Muscle of leg (tissue), 11 donors: ENCODE data around the gene HOXB4. TPM values are rescaled to one million over a fixed set of nuclear protein-coding genes. Genes with fewer than 3 reads are reported as not detected.

Source experiments
- DNase-seq: peaks from one replicate; pipeline ENCODE4 v3.0.0; 2013
- H3K27ac ChIP-seq: one replicate; pipeline ENCODE4 v1.5.1; 2013; ENCODE audit warnings: mild to moderate bottlenecking, low read length, control low read depth
- H3K27me3 ChIP-seq: one replicate; pipeline ENCODE4 v1.6.1; 2013; ENCODE audit warnings: low read length; ENCODE audit not compliant: control insufficient read depth, insufficient read depth
- H3K36me3 ChIP-seq: one replicate; pipeline ENCODE4 v1.6.1; 2013; ENCODE audit warnings: low read length; ENCODE audit not compliant: control insufficient read depth, insufficient read depth
- H3K4me1 ChIP-seq: one replicate; pipeline ENCODE4 v1.6.1; 2013; ENCODE audit warnings: low read length; ENCODE audit not compliant: control insufficient read depth, insufficient read depth
- H3K4me3 ChIP-seq: one replicate; pipeline ENCODE4 v1.5.1; 2013; ENCODE audit warnings: low read length, control low read depth
- H3K9me3 ChIP-seq: replicated peaks from 2 replicates; pipeline ENCODE4 v1.6.1; 2013; ENCODE audit warnings: low read depth, low read length; ENCODE audit not compliant: control insufficient read depth
- whole genome bisulfite sequencing: methylation state at CpG from one replicate; pipeline ENCODE4 v1.1.5; 2013; ENCODE audit warnings: missing lambda C conversion rate; ENCODE audit not compliant: insufficient coverage; 5-methylcytosine and 5-hydroxymethylcytosine counted together
- polyA plus RNA-seq, 8 donors: library from polyadenylated mRNA; unstranded; fragments of 120-200 nt; gene quantifications; one replicate each; pipeline versions ENCODE4 v1.2.1 to v1.2.3, GENCODE V29; 2013; ENCODE audit warnings: inconsistent platforms in 1 of 8, low replicate concordance in 1 of 8; ENCODE audit not compliant: insufficient read length in 8 of 8, insufficient read depth in 1 of 8
- total RNA-seq: library from RNA; stranded (reverse); fragments of 120-200 nt; gene quantifications from one replicate; pipeline ENCODE4 v1.2.4, GENCODE V29; 2013

Gene HOXB4
- total and polyA plus RNA-seq, 9 donors, result 0.53 to 1.7 (median 1.2) TPM

GRCh38 chr17:48549914-48550501, 28.1 kb downstream of the HOXB4 start:
- DNase-seq, result no peak
- WGBS, result 44% methylated on average over 8 of the region's 18 CpGs
- Histone ChIP-seq H3K9me3 (no peaks in the 10 kb centered on the region), H3K36me3 (peaks cover 6% of the 10 kb centered on the region), H3K4me3 (no peak overlapping the region), H3K27me3 (peaks cover 80% of the 10 kb centered on the region), H3K4me1 (peaks cover 51% of the 10 kb centered on the region), H3K27ac (no peak overlapping the region)

GRCh38 chr17:48549281-48549630, 28.9 kb downstream of the HOXB4 start:
- Histone ChIP-seq H3K27ac (no peak overlapping the region), H3K4me3 (no peak overlapping the region), H3K9me3 (no peaks in the 10 kb centered on the region), H3K4me1 (peaks cover 44% of the 10 kb centered on the region), H3K27me3 (peaks cover 80% of the 10 kb centered on the region), H3K36me3 (peaks cover 6% of the 10 kb centered on the region)
- no peak for DNase-seq
- 50% methylated on average over 1 of the region's 3 CpGs for WGBS

- DNase-seq, result no peak
- no peak overlapping the region for H3K4me3 ChIP-seq
- no peaks in the 10 kb centered on the region for H3K9me3 ChIP-seq
- peaks cover 78% of the 10 kb centered on the region for H3K27me3 ChIP-seq
- peaks cover 6% of the 10 kb centered on the region for H3K36me3 ChIP-seq
- H3K4me1 ChIP-seq, result peaks cover 40% of the 10 kb centered on the region
- no CpG with 5 or more reads among the region's 6 CpGs for WGBS
- H3K27ac ChIP-seq, result peak overlapping the region; percentile 96
Measured at GRCh38 chr17:48548523-48549280, 29.4 kb downstream of the HOXB4 start.

- Histone ChIP-seq H3K36me3 (peaks cover 6% of the 10 kb centered on the region), H3K27me3 (peaks cover 80% of the 10 kb centered on the region), H3K27ac (peak overlapping the region; percentile 96), H3K4me1 (peaks cover 38% of the 10 kb centered on the region), H3K4me3 (peak overlapping the region; percentile 2), H3K9me3 (no peaks in the 10 kb centered on the region)
- DNase-seq, result no peak
- 25% methylated on average over 15 of the region's 24 CpGs for WGBS
Measured at GRCh38 chr17:48547808-48548522, 30.2 kb downstream of the HOXB4 start.

GRCh38 chr17:48546924-48547807, 31.0 kb downstream of the HOXB4 start:
- Histone ChIP-seq H3K4me3 (peak overlapping the region; percentile 6), H3K27me3 (peaks cover 79% of the 10 kb centered on the region), H3K9me3 (no peaks in the 10 kb centered on the region), H3K27ac (peak overlapping the region; percentile 96), H3K36me3 (peaks cover 6% of the 10 kb centered on the region), H3K4me1 (peaks cover 36% of the 10 kb centered on the region)
- peak; percentile 74 for DNase-seq
- 8% methylated on average over 5 of the region's 10 CpGs for WGBS

GRCh38 chr17:48546137-48546923, 31.8 kb downstream of the HOXB4 start:
- WGBS, result 24% methylated on average over 5 of the region's 10 CpGs
- peak overlapping the region; percentile 96 for H3K27ac ChIP-seq
- peaks cover 6% of the 10 kb centered on the region for H3K36me3 ChIP-seq
- peaks cover 78% of the 10 kb centered on the region for H3K27me3 ChIP-seq
- H3K4me1 ChIP-seq, result peaks cover 38% of the 10 kb centered on the region
- H3K4me3 ChIP-seq, result peak overlapping the region; percentile 6
- peak; percentile 73 for DNase-seq
- H3K9me3 ChIP-seq, result no peaks in the 10 kb centered on the region

- H3K27ac ChIP-seq, result peak overlapping the region; percentile 96
- peaks cover 77% of the 10 kb centered on the region for H3K27me3 ChIP-seq
- H3K4me1 ChIP-seq, result peaks cover 41% of the 10 kb centered on the region
- 83% methylated on average over 1 of the region's 1 CpG for WGBS
- DNase-seq, result no peak
- H3K36me3 ChIP-seq, result peaks cover 4% of the 10 kb centered on the region
- no peak overlapping the region for H3K4me3 ChIP-seq
- H3K9me3 ChIP-seq, result no peaks in the 10 kb centered on the region
Measured at GRCh38 chr17:48545539-48545938, 32.6 kb downstream of the HOXB4 start.

- no peaks in the 10 kb centered on the region for H3K36me3 ChIP-seq
- peaks cover 40% of the 10 kb centered on the region for H3K4me1 ChIP-seq
- no peaks in the 10 kb centered on the region for H3K9me3 ChIP-seq
- DNase-seq, result peak; percentile 64
- WGBS, result no CpG with 5 or more reads among the region's 12 CpGs
- peak within 1 kb of the TSS; percentile 69 for H3K4me3 ChIP-seq
- peaks cover 71% of the 10 kb centered on the region for H3K27me3 ChIP-seq
- peak within 1 kb of the TSS; percentile 96 for H3K27ac ChIP-seq
Measured at GRCh38 chr17:48545022-48545375, 33.2 kb downstream of the HOXB4 start, which contains the start of gene HOXB2. Gene HOXB2 (minus strand): TSS chr17:48545109. CDS start chr17:48544911, 198 bp downstream.

GRCh38 chr17:48544349-48545021, 33.7 kb downstream of the HOXB4 start:
- Histone ChIP-seq H3K9me3 (no peaks in the 10 kb centered on the region), H3K36me3 (no peaks in the 10 kb centered on the region), H3K27me3 (peaks cover 69% of the 10 kb centered on the region), H3K4me1 (peaks cover 40% of the 10 kb centered on the region), H3K27ac (peak overlapping the region; percentile 96), H3K4me3 (peak overlapping the region; percentile 69)
- peak; percentile 86 for DNase-seq
- 0% methylated on average over 11 of the region's 38 CpGs for WGBS
